ENCODE measurements around the gene XPR1. TPM values are rescaled to one million over a fixed set of nuclear protein-coding genes. Genes with fewer than 3 reads are reported as not detected.

XPR1 gene
- polyA plus RNA-seq, 1 donor (not counting 4 experiments of a cell fraction or from before 2014, with no cell fraction given) = 40.0 TPM

DNA sequence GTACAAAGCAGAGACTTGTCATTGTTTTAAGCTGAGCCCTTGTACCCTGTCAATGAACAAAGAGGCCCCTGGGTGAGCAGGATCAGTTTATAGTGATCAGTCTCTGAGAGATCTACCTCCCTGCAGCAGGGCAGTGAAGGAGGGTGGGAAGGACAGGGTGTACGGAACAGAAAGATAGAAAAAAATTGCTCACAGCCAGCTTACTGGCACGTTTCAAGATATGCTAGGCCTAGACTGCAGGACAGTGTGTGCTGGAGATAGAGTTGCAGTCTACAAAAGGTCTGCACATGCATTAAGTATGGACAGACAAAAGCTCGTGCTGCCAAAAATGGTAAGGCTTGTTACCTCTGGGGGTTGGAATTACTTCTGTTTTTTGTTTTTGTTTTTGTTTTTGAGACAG, 38.4 kb upstream of the XPR1 start:
- H3K27ac ChIP-seq (ENCODE audit: control insufficient read depth, insufficient read depth, low read length) = no peak overlapping the region

GRCh38 chr1:180594723-180595122, 37.1 kb upstream of the XPR1 start:
- no peaks in the 10 kb centered on the region for H3K27me3 ChIP-seq (ENCODE audit: control insufficient read depth, extremely low read depth, insufficient read depth, low read length)
- no peak overlapping the region for H2AFZ ChIP-seq (ENCODE audit: control insufficient read depth, low read length)
- no peaks in the 10 kb centered on the region for H3K9me3 ChIP-seq (ENCODE audit: control insufficient read depth, low read depth, low read length)
- H3K9ac ChIP-seq (ENCODE audit: control insufficient read depth, extremely low read depth, insufficient read depth, low read length) = no peak overlapping the region
- H3K36me3 ChIP-seq (ENCODE audit: control insufficient read depth in 2 of 2, extremely low read depth in 1 of 2, insufficient read depth in 2 of 2, low read length in 2 of 2) = no peaks in the 10 kb centered on the region
- H3K9me1 ChIP-seq (ENCODE audit: control insufficient read depth, extremely low read depth, insufficient read depth, low read length) = no peaks in the 10 kb centered on the region
- no peaks in the 10 kb centered on the region for H3K4me1 ChIP-seq (ENCODE audit: control insufficient read depth, extremely low read depth, insufficient read depth, low read length)
- dilution Hi-C loops (cut with MboI; ENCODE audit: extremely low pct_ligation_motif_present, low sequenced_read_pairs) = no loop called here
- H3K79me2 ChIP-seq (ENCODE audit: control insufficient read depth, insufficient read depth, low read length) = no peaks in the 10 kb centered on the region
- FAIRE-seq (no peak), DNase-seq (ENCODE audit: low read depth, low spot score) (no peak)
- no peaks in the 10 kb centered on the region for H4K20me1 ChIP-seq (ENCODE audit: control insufficient read depth, extremely low read depth, insufficient read depth, low read length)
- H3K4me3 ChIP-seq (ENCODE audit: control insufficient read depth in 2 of 3, extremely low read depth in 1 of 3, insufficient read depth in 2 of 3, low read depth in 1 of 3, low read length in 3 of 3) = no peak overlapping the region
- H3K27ac ChIP-seq (ENCODE audit: control insufficient read depth, insufficient read depth, low read length) = no peak overlapping the region
- TF ChIP-seq CTCF (optimal IDR thresholded peaks at IDR 0.05 in 1 of 3, IDR thresholded peaks at IDR 0.05 in 1 of 3, conservative IDR thresholded peaks at IDR 0.05 in 1 of 3; ENCODE audit: extremely low read depth in 1 of 3, insufficient read depth in 2 of 3, low read length in 3 of 3) (no peak), EZH2 (IDR thresholded peaks at IDR 0.05; ENCODE audit: low read length) (no peak)
- H3K4me2 ChIP-seq (ENCODE audit: control insufficient read depth, extremely low read depth, insufficient read depth, low read depth, low read length) = no peak overlapping the region

More for the DNA sequence above, 38.4 kb upstream of the XPR1 start:
- no peak for TF ChIP-seq EZH2 (IDR thresholded peaks at IDR 0.05; ENCODE audit: low read length)
- TF ChIP-seq CTCF (optimal IDR thresholded peaks at IDR 0.05 in 1 of 3, IDR thresholded peaks at IDR 0.05 in 1 of 3, conservative IDR thresholded peaks at IDR 0.05 in 1 of 3; ENCODE audit: extremely low read depth in 1 of 3, insufficient read depth in 2 of 3, low read length in 3 of 3) = no peak
- no peaks in the 10 kb centered on the region for H3K9me3 ChIP-seq (ENCODE audit: control insufficient read depth, low read depth, low read length)
- FAIRE-seq (no peak), DNase-seq (ENCODE audit: low read depth, low spot score) (no peak)
- H3K9me1 ChIP-seq (ENCODE audit: control insufficient read depth, extremely low read depth, insufficient read depth, low read length) = no peaks in the 10 kb centered on the region
- no peaks in the 10 kb centered on the region for H3K79me2 ChIP-seq (ENCODE audit: control insufficient read depth, insufficient read depth, low read length)
- no peak overlapping the region for H3K9ac ChIP-seq (ENCODE audit: control insufficient read depth, extremely low read depth, insufficient read depth, low read length)
- H3K4me1 ChIP-seq (ENCODE audit: control insufficient read depth, extremely low read depth, insufficient read depth, low read length) = no peaks in the 10 kb centered on the region
- no peak overlapping the region for H3K4me3 ChIP-seq (ENCODE audit: control insufficient read depth in 2 of 3, extremely low read depth in 1 of 3, insufficient read depth in 2 of 3, low read depth in 1 of 3, low read length in 3 of 3)
- dilution Hi-C loops (cut with MboI; ENCODE audit: extremely low pct_ligation_motif_present, low sequenced_read_pairs) = no loop called here
- H2AFZ ChIP-seq (ENCODE audit: control insufficient read depth, low read length) = no peak overlapping the region
- no peak overlapping the region for H3K4me2 ChIP-seq (ENCODE audit: control insufficient read depth, extremely low read depth, insufficient read depth, low read depth, low read length)
- H4K20me1 ChIP-seq (ENCODE audit: control insufficient read depth, extremely low read depth, insufficient read depth, low read length) = no peaks in the 10 kb centered on the region
- H3K36me3 ChIP-seq (ENCODE audit: control insufficient read depth in 2 of 2, extremely low read depth in 1 of 2, insufficient read depth in 2 of 2, low read length in 2 of 2) = no peaks in the 10 kb centered on the region
- no peaks in the 10 kb centered on the region for H3K27me3 ChIP-seq (ENCODE audit: control insufficient read depth, extremely low read depth, insufficient read depth, low read length)

Measured in keratinocyte (primary cell).